GM19397 (cell line): ENCODE data around the gene COIL.

Experiments
- ATAC-seq: cut with Tn5 transposase; IDR thresholded peaks from one replicate; pipeline ENCODE4 v1.9.1; 2021; ENCODE audit warnings: mild to moderate bottlenecking, moderate library complexity; ENCODE audit not compliant: unreplicated experiment

Gene COIL

DNA sequence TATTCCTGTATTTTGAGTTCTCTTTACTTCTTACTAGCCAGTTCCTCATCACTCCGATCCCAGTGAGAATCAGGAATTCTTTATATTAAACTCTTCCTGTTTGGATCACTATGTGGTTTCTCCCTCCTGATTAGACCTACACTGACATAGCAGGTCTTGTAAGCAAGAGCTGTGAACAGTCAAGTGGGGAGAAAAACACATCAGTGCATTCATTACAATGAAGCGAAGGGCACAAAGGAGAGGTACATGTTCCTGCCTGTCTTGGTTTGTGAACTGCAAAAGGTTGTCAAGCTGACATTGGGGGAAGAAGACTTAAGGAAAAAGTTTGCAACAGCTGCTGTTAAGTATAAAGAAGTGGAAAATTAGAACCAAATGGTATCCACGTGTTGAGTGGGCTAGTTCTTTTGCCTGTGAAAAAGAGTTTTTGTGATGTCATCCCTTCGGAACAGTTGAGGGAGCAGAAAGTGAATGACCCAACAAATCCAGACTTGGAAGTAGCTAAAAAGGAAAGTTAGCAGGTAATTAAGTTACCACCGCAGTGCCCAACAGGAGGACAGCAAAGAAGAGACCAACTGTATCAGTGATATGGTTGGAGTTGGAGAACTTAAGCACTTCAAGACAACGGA is 24.0 kb downstream of the COIL start:
- no peak for ATAC-seq

- ATAC-seq, result no peak
Measured at GRCh38 chr17:56935461-56935860, 25.4 kb downstream of the COIL start.

- no peak for ATAC-seq
Measured at GRCh38 chr17:56934280-56934679, 26.6 kb downstream of the COIL start.

DNA sequence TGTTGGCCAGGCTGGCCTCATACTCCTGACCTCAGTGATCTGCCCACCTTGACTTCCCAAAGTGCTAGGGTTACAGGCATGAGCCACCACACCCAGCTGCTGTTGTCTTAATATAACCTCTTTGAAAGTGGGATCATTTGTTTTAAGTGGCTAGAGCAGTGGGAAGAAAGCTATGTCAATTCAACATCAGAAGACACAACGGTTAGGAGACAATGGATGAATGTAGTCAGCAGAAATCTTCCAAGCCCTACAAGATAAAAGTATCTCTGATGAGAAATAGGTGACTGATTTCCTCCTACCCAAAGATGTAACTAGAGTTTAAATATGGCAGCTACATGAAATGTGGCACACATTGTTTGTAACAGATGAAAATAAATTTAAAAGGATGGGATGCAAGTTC is 27.0 kb downstream of the COIL start:
- ATAC-seq, result no peak

- ATAC-seq, result no peak
Measured at GRCh38 chr17:56933151-56933745, 27.6 kb downstream of the COIL start.

GRCh38 chr17:56930739-56931337 is 30.0 kb downstream of the COIL start:
- no peak for ATAC-seq

DNA sequence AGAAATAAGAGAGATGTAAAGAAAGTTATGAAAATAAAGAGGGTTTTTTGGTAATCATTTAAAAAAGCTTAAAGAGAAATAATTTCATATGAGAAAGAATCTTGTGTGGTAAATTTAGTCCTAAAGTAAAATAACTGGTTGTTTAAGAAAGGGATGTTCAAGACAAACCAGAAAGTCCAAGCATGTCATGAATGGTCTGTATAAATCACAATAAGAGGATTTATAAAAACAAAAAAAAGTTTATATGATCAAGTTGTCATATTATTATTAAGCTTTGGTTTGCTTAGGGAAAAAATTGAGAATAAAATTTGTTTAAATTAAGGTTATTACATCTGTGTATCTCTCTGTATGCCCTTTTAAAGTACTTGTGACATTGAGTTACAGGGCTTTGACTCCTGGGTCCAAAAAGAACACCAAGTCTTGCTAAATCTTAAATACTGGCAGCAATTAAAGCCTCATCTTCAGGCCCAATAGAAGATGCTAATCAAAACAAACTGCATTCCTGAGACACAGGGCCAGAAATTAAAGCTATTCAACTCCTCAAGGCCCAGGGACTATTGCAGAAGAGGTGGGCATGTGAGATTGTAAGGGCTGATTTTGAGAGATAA is 31.4 kb downstream of the COIL start:
- no peak for ATAC-seq

GRCh38 chr17:56928586-56928985 is 32.3 kb downstream of the COIL start:
- no peak for ATAC-seq

DNA sequence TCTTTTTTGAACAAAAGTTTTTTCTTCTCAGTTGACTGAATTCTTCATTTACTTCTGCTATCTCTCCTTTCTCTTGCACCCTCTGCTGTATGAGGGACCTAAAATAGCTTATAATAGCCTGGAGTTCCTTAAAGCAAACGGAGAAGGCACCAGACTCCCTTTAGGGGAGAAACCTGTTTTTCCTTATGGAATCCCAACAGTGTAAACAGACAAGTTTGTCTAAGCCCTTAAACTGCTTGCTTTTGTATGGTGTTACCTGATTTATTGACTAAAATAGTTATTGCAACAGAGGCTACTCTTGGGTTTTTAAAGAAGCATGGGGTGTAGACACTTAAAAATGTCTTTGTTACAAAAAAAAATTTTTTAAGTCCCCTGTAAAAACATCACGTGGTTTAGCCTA is 34.1 kb downstream of the COIL start:
- ATAC-seq, result no peak

- ATAC-seq, result no peak
Measured at GRCh38 chr17:56926270-56926669, 34.6 kb downstream of the COIL start.

DNA sequence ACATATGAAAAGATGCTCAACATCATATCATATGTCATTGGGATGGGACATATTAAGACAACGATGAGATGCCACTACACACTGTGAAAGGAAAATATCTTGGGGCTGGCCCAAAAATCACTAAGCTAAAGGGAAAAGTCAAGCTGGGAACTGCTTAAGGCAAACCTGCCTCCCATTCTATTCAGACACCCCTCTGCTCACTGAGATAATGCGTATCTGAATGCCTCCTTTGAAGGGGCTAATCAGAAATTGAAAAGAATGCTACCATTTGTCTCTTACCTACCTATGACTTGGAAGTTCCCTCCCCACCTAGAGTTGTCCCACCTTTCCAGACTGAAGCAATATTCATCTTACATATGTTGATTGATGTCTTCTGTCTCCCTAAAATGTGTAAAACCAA is 35.8 kb downstream of the COIL start:
- no peak for ATAC-seq

DNA sequence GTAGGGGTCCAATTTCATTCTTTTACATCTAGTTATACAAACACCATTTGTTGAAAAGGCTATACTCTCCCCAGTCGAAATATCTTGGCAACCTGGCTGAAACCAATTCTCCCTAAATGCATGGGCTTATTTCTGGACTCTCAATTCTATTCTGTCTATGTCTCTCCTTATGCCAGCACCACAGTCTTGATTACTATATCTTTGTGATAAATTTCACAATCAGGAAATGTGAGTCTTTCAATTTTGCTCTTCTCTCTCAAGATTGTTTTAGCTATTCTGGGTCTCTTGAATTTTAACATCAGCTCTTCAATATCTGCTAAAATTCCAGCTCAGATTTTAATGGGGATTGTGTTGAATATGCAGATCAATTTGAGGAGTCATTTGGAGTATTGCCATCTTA is 41.1 kb downstream of the COIL start:
- ATAC-seq, result no peak

- ATAC-seq, result no peak
Measured at GRCh38 chr17:56918916-56919315, 41.9 kb downstream of the COIL start.

GRCh38 chr17:56917559-56918296 is 43.1 kb downstream of the COIL start:
- ATAC-seq, result no peak

- ATAC-seq, result no peak
Measured at GRCh38 chr17:56914581-56915273, 46.1 kb downstream of the COIL start.

GRCh38 chr17:56913867-56914580 is 46.8 kb downstream of the COIL start, which contains the start of gene TRIM25:
Gene TRIM25 (minus strand): TSS chr17:56914049. CDS start chr17:56913988, 61 bp downstream.
- ATAC-seq, result peak; percentile 77

DNA sequence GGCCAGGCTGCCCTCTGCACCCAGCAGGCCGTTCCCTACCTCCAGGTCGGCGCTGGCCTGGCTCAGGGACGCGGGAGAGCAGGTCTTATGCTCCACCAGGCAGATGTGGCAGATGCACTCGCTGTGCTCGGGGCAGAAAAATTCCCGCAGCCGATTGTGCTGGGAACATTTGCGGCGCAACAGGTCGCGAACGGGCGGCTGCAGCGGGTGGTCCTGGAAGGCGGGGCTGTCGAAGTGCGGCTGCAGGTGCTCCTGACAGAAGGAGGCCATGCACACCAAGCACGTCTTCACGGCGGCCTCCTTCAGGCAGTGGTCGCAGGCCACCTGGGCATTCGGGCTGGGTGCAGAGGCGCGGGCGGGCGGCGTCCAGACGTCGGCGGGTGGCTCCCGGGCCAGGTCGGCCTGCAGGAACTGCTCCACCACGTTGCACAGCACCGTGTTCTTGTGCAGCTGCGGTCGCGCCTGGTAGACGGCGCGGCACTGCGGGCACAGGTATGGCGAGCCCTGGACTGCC is 47.4 kb downstream of the COIL start:
- peak; percentile 48 for ATAC-seq

GRCh38 chr17:56913000-56913311 is 47.9 kb downstream of the COIL start:
- no peak for ATAC-seq

DNA sequence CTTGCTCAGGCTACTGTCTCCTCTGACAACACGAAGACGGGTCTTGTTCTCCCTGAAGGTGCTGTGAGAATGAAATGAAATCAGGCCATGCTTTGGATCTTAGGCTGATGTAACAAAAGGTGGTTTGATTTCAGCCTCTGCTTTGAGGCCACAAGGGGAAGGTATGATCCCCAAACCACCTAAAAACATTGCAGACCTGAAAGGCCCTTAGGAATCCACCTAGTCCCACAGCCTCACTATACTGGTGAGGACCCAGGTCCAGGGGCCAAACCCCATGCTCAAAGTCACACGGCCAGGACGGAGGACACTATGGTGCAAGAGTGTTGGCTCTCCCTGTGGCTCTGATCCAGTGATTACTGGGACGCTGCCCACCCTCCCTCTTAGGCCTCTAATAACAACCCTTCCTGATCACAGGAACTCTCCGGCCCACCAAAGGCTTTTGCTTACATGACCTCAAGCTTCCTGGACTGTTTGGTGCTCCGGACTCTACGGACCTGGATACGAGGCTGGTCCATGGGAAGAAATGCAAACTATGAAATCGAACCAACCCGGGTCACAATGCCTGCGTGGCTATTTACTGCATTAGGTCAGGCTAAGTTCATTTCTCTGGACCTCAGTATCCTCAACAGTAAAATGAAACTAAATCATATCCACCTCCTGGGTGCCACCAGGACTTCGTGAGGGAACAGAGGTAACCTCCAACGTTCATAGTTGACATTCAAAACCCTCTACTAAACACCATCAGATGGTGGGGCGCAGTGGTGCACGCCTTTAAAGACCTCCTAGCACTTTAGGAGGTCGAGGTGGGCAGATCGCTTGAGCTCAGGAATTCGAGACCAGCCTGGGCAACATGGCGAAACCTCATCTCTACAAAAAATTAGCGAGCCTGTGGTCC is 48.5 kb downstream of the COIL start:
- no peak for ATAC-seq
